SJSA1 (cell line): ENCODE results near the gene HHIPL1. TPM values are rescaled to one million over a fixed set of nuclear protein-coding genes. Genes with fewer than 3 reads are reported as not detected.
A peak's percentile ranks its signal among the peaks of the same experiment; 100 is the strongest.

ENCODE experiments used
- DNase-seq, 2 experiments: peaks; one replicate each; pipeline ENCODE4 v3.0.0-alpha.2; 2015 to 2020; ENCODE audit warnings: low spot score in 2 of 2, low read depth in 1 of 2
- H3K27ac ChIP-seq: fragments of 250-450 bp; sonication (Bioruptor Pico); 2 replicates; pipeline ENCODE4 v1.5.1; 2020; ENCODE audit warnings: mild to moderate bottlenecking, moderate library complexity
- H3K27me3 ChIP-seq: fragments of 250-450 bp; sonication (Bioruptor Pico); replicated peaks from 2 replicates; pipeline ENCODE4 v1.5.1; 2020; ENCODE audit warnings: mild to moderate bottlenecking, moderate library complexity
- H3K36me3 ChIP-seq: fragments of 250-450 bp; sonication (Bioruptor Pico); 2 replicates; pipeline ENCODE4 v1.5.1; 2020; ENCODE audit warnings: mild to moderate bottlenecking
- H3K4me1 ChIP-seq: fragments of 250-450 bp; sonication (Bioruptor Pico); replicated peaks from 2 replicates; pipeline ENCODE4 v1.6.1; 2021; ENCODE audit warnings: mild to moderate bottlenecking
- H3K4me3 ChIP-seq: fragments of 250-450 bp; sonication (Bioruptor Pico); 2 replicates; pipeline ENCODE4 v1.5.1; 2020; ENCODE audit warnings: mild to moderate bottlenecking
- H3K9me3 ChIP-seq: fragments of 250-450 bp; sonication (Bioruptor Pico); replicated peaks from 2 replicates; pipeline ENCODE4 v1.5.1; 2020; ENCODE audit warnings: mild to moderate bottlenecking
- total RNA-seq: library from RNA; depleted of rRNA; stranded (reverse); fragments of >200 nt; shearing (Covaris generic); gene quantifications from 2 replicates; pipeline ENCODE4 v1.2.3, GENCODE V29; 2014

Gene HHIPL1
- total RNA-seq, 1 experiment from 2014 or later = 0.42 TPM

- no peak for DNase-seq
- no peaks in the 10 kb centered on the region for H3K27me3 ChIP-seq
- H3K27ac ChIP-seq = 0 out of 2 replicates have a peak overlapping the region, but pooled peaks have one; percentile 18
- peaks cover 32% of the 10 kb centered on the region for H3K4me1 ChIP-seq
- no peaks in the 10 kb centered on the region for H3K9me3 ChIP-seq
- no peaks in the 10 kb centered on the region for H3K36me3 ChIP-seq
- no peak overlapping the region for H3K4me3 ChIP-seq
Measured at GRCh38 chr14:99619835-99620834, 24.8 kb upstream of the HHIPL1 start.

GRCh38 chr14:99621948-99622347 lies 23.0 kb upstream of the HHIPL1 start:
- H3K4me1 ChIP-seq = peaks cover 42% of the 10 kb centered on the region
- no peaks in the 10 kb centered on the region for H3K9me3 ChIP-seq
- no peak overlapping the region for H3K27ac ChIP-seq
- H3K27me3 ChIP-seq = no peaks in the 10 kb centered on the region
- DNase-seq = no peak
- no peaks in the 10 kb centered on the region for H3K36me3 ChIP-seq
- no peak overlapping the region for H3K4me3 ChIP-seq

GRCh38 chr14:99624024-99624423 lies 20.9 kb upstream of the HHIPL1 start:
- DNase-seq = no peak
- no peaks in the 10 kb centered on the region for H3K9me3 ChIP-seq
- no peaks in the 10 kb centered on the region for H3K27me3 ChIP-seq
- H3K4me1 ChIP-seq = peaks cover 47% of the 10 kb centered on the region
- no peak overlapping the region for H3K4me3 ChIP-seq
- H3K27ac ChIP-seq = 0 out of 2 replicates have a peak overlapping the region, but pooled peaks have one; percentile 37
- no peaks in the 10 kb centered on the region for H3K36me3 ChIP-seq

GRCh38 chr14:99624971-99625370 lies 20.0 kb upstream of the HHIPL1 start:
- no peaks in the 10 kb centered on the region for H3K9me3 ChIP-seq
- H3K27ac ChIP-seq = no peak overlapping the region
- H3K4me3 ChIP-seq = no peak overlapping the region
- H3K4me1 ChIP-seq = peaks cover 44% of the 10 kb centered on the region
- no peak for DNase-seq
- H3K27me3 ChIP-seq = no peaks in the 10 kb centered on the region
- H3K36me3 ChIP-seq = no peaks in the 10 kb centered on the region

- H3K9me3 ChIP-seq = no peaks in the 10 kb centered on the region
- no peaks in the 10 kb centered on the region for H3K36me3 ChIP-seq
- peaks cover 39% of the 10 kb centered on the region for H3K4me1 ChIP-seq
- H3K27me3 ChIP-seq = no peaks in the 10 kb centered on the region
- DNase-seq = no peak
- H3K4me3 ChIP-seq = no peak overlapping the region
- no peak overlapping the region for H3K27ac ChIP-seq
Measured at GRCh38 chr14:99625476-99625875, 19.5 kb upstream of the HHIPL1 start.

- H3K27me3 ChIP-seq = no peaks in the 10 kb centered on the region
- H3K36me3 ChIP-seq = no peaks in the 10 kb centered on the region
- no peak overlapping the region for H3K4me3 ChIP-seq
- no peak for DNase-seq
- H3K4me1 ChIP-seq = peaks cover 38% of the 10 kb centered on the region
- H3K9me3 ChIP-seq = no peaks in the 10 kb centered on the region
- no peak overlapping the region for H3K27ac ChIP-seq
Measured at GRCh38 chr14:99626041-99626648, 18.8 kb upstream of the HHIPL1 start.

- no peak for DNase-seq
- Histone ChIP-seq H3K27me3 (no peaks in the 10 kb centered on the region), H3K27ac (no peak overlapping the region), H3K9me3 (no peaks in the 10 kb centered on the region), H3K4me3 (no peak overlapping the region), H3K36me3 (no peaks in the 10 kb centered on the region), H3K4me1 (peaks cover 37% of the 10 kb centered on the region)
Measured at GRCh38 chr14:99627100-99627499, 17.8 kb upstream of the HHIPL1 start.

GRCh38 chr14:99627510-99628381 lies 17.2 kb upstream of the HHIPL1 start:
- no peak overlapping the region for H3K27ac ChIP-seq
- H3K4me3 ChIP-seq = no peak overlapping the region
- H3K4me1 ChIP-seq = peaks cover 30% of the 10 kb centered on the region
- no peaks in the 10 kb centered on the region for H3K36me3 ChIP-seq
- no peak for DNase-seq
- no peaks in the 10 kb centered on the region for H3K27me3 ChIP-seq
- no peaks in the 10 kb centered on the region for H3K9me3 ChIP-seq

GRCh38 chr14:99628887-99629618 lies 15.9 kb upstream of the HHIPL1 start:
- no peak overlapping the region for H3K4me3 ChIP-seq
- H3K9me3 ChIP-seq = no peaks in the 10 kb centered on the region
- no peaks in the 10 kb centered on the region for H3K36me3 ChIP-seq
- H3K27ac ChIP-seq = no peak overlapping the region
- no peaks in the 10 kb centered on the region for H3K27me3 ChIP-seq
- peaks cover 17% of the 10 kb centered on the region for H3K4me1 ChIP-seq
- peak; percentile 66 to 81 for DNase-seq

- Histone ChIP-seq H3K27me3 (no peaks in the 10 kb centered on the region), H3K4me3 (no peak overlapping the region), H3K27ac (no peak overlapping the region), H3K36me3 (no peaks in the 10 kb centered on the region), H3K9me3 (no peaks in the 10 kb centered on the region), H3K4me1 (peaks cover 16% of the 10 kb centered on the region)
- DNase-seq = no peak
Measured at GRCh38 chr14:99630202-99630601, 14.7 kb upstream of the HHIPL1 start.

- no peaks in the 10 kb centered on the region for H3K9me3 ChIP-seq
- H3K4me3 ChIP-seq = no peak overlapping the region
- H3K36me3 ChIP-seq = no peaks in the 10 kb centered on the region
- no peaks in the 10 kb centered on the region for H3K27me3 ChIP-seq
- peaks cover 7% of the 10 kb centered on the region for H3K4me1 ChIP-seq
- H3K27ac ChIP-seq = no peak overlapping the region
- no peak for DNase-seq
Measured at GRCh38 chr14:99632410-99633035, 12.4 kb upstream of the HHIPL1 start.

GRCh38 chr14:99633141-99633540 lies 11.8 kb upstream of the HHIPL1 start:
- no peak for DNase-seq
- no peak overlapping the region for H3K4me3 ChIP-seq
- no peaks in the 10 kb centered on the region for H3K36me3 ChIP-seq
- no peaks in the 10 kb centered on the region for H3K9me3 ChIP-seq
- H3K27me3 ChIP-seq = no peaks in the 10 kb centered on the region
- H3K4me1 ChIP-seq = peaks cover 7% of the 10 kb centered on the region
- H3K27ac ChIP-seq = no peak overlapping the region

- H3K4me3 ChIP-seq = no peak overlapping the region
- peaks cover 2% of the 10 kb centered on the region for H3K4me1 ChIP-seq
- H3K36me3 ChIP-seq = no peaks in the 10 kb centered on the region
- H3K9me3 ChIP-seq = no peaks in the 10 kb centered on the region
- no peaks in the 10 kb centered on the region for H3K27me3 ChIP-seq
- H3K27ac ChIP-seq = no peak overlapping the region
- no peak for DNase-seq
Measured at GRCh38 chr14:99633918-99634317, 11.0 kb upstream of the HHIPL1 start.
